Measurements from ENCODE around the gene GPC6. TPM values are rescaled to one million over a fixed set of nuclear protein-coding genes. Genes with fewer than 3 reads are reported as not detected.
A peak's percentile ranks its signal among the peaks of the same experiment; 100 is the strongest.

GPC6 gene
- total RNA-seq, 4 donors from 2014 or later: 6.7 to 67.2 (median 11.1) TPM

- no peaks in the 10 kb centered on the region for H3K4me1 ChIP-seq
- DNase-seq: no peak
- H3K4me3 ChIP-seq: no peak overlapping the region
- H3K27ac ChIP-seq: no peak overlapping the region
- no peaks in the 10 kb centered on the region for H3K36me3 ChIP-seq
- H3K9me3 ChIP-seq: no peaks in the 10 kb centered on the region
- intact Hi-C loops (cut with DNase I; ENCODE audit: low total_unique reads): no loop called here
- no peaks in the 10 kb centered on the region for H3K27me3 ChIP-seq
- TF ChIP-seq POLR2A (IDR thresholded peaks at IDR 0.05): no peak
- TF ChIP-seq, protein P1, sequence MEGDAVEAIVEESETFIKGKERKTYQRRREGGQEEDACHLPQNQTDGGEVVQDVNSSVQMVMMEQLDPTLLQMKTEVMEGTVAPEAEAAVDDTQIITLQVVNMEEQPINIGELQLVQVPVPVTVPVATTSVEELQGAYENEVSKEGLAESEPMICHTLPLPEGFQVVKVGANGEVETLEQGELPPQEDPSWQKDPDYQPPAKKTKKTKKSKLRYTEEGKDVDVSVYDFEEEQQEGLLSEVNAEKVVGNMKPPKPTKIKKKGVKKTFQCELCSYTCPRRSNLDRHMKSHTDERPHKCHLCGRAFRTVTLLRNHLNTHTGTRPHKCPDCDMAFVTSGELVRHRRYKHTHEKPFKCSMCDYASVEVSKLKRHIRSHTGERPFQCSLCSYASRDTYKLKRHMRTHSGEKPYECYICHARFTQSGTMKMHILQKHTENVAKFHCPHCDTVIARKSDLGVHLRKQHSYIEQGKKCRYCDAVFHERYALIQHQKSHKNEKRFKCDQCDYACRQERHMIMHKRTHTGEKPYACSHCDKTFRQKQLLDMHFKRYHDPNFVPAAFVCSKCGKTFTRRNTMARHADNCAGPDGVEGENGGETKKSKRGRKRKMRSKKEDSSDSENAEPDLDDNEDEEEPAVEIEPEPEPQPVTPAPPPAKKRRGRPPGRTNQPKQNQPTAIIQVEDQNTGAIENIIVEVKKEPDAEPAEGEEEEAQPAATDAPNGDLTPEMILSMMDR (IDR thresholded peaks at IDR 0.05): no peak
Measured at GRCh38 chr13:94305033-94305432, 1078.4 kb downstream of the GPC6 start.

GRCh38 chr13:94305463-94305862, 1078.9 kb downstream of the GPC6 start:
- H3K27ac ChIP-seq: peak overlapping the region in 1 of 2 donors; percentile 4
- H3K4me3 ChIP-seq: no peak overlapping the region
- H3K36me3 ChIP-seq: no peaks in the 10 kb centered on the region
- H3K27me3 ChIP-seq: no peaks in the 10 kb centered on the region
- intact Hi-C loops (cut with DNase I; ENCODE audit: low total_unique reads): no loop called here
- no peak for DNase-seq
- no peaks in the 10 kb centered on the region for H3K4me1 ChIP-seq
- no peak for TF ChIP-seq POLR2A (IDR thresholded peaks at IDR 0.05)
- TF ChIP-seq, protein P1 (IDR thresholded peaks at IDR 0.05): no peak
- H3K9me3 ChIP-seq: no peaks in the 10 kb centered on the region

DNA sequence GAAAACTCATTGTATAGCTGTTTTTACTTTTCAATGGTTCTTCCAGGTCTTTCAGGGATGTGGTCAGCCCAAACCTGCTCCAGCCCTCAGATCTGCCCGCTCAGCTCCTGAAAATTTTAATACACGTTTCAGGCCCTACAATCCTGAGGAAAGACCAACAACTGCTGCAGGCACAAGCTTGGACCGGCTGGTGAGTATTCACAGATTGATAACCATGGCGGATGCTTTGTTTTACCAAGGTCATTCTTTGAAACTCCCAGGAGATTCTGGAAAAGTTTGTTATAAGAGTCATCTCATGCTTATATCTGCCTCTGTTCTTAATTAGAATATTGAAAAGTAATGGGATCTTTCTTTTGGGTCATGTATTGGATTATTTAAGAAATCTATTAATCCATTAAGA, 1079.3 kb downstream of the GPC6 start:
- H3K4me3 ChIP-seq: no peak overlapping the region
- H3K4me1 ChIP-seq: no peaks in the 10 kb centered on the region
- H3K36me3 ChIP-seq: no peaks in the 10 kb centered on the region
- H3K27me3 ChIP-seq: no peaks in the 10 kb centered on the region
- DNase-seq: no peak
- intact Hi-C loops (cut with DNase I; ENCODE audit: low total_unique reads): no loop called here
- H3K27ac ChIP-seq: peak overlapping the region in 1 of 2 donors; percentile 4
- TF ChIP-seq, protein P1 (IDR thresholded peaks at IDR 0.05): no peak
- TF ChIP-seq POLR2A (IDR thresholded peaks at IDR 0.05): no peak
- H3K9me3 ChIP-seq: no peaks in the 10 kb centered on the region

- H3K4me3 ChIP-seq: no peak overlapping the region
- DNase-seq: no peak
- intact Hi-C loops (cut with DNase I; ENCODE audit: low total_unique reads): no loop called here
- no peaks in the 10 kb centered on the region for H3K27me3 ChIP-seq
- H3K36me3 ChIP-seq: no peaks in the 10 kb centered on the region
- no peak for TF ChIP-seq POLR2A (IDR thresholded peaks at IDR 0.05)
- TF ChIP-seq, protein P1 (IDR thresholded peaks at IDR 0.05): no peak
- no peak overlapping the region for H3K27ac ChIP-seq
- no peaks in the 10 kb centered on the region for H3K9me3 ChIP-seq
- H3K4me1 ChIP-seq: no peaks in the 10 kb centered on the region
Measured at GRCh38 chr13:94308832-94309231, 1082.2 kb downstream of the GPC6 start.

DNA sequence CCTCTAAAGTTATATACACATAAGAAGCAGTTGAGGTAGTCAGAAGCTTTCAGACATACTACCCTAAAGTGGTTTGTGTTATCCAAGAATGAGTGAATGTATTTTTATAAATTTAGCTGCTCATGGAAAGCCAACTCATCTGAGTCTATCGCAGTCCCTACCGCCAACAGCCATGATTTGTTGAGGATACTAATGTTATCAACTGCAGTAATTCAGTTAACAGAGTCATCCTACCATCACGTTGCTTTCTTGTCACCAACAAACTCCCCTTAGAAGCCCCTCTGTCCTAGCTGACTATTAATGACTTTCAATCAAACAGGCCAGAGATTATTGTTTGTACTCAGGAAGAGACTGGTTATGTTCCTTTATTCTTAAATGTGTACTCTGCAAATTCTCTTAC, 1083.0 kb downstream of the GPC6 start:
- H3K4me3 ChIP-seq: no peak overlapping the region
- intact Hi-C loops (cut with DNase I; ENCODE audit: low total_unique reads): no loop called here
- H3K4me1 ChIP-seq: no peaks in the 10 kb centered on the region
- DNase-seq: no peak
- TF ChIP-seq, protein P1 (IDR thresholded peaks at IDR 0.05): no peak
- no peak for TF ChIP-seq POLR2A (IDR thresholded peaks at IDR 0.05)
- H3K27ac ChIP-seq: no peak overlapping the region
- no peaks in the 10 kb centered on the region for H3K9me3 ChIP-seq
- no peaks in the 10 kb centered on the region for H3K27me3 ChIP-seq
- no peaks in the 10 kb centered on the region for H3K36me3 ChIP-seq

All from uterus (tissue), 4 donors.